EH (cell line): ENCODE data around the gene NTRK2.

Experiments
- DNase-seq: peaks from one replicate; pipeline ENCODE4 v3.0.0-alpha.2; 2015; ENCODE audit warnings: low read depth

Gene NTRK2

DNA sequence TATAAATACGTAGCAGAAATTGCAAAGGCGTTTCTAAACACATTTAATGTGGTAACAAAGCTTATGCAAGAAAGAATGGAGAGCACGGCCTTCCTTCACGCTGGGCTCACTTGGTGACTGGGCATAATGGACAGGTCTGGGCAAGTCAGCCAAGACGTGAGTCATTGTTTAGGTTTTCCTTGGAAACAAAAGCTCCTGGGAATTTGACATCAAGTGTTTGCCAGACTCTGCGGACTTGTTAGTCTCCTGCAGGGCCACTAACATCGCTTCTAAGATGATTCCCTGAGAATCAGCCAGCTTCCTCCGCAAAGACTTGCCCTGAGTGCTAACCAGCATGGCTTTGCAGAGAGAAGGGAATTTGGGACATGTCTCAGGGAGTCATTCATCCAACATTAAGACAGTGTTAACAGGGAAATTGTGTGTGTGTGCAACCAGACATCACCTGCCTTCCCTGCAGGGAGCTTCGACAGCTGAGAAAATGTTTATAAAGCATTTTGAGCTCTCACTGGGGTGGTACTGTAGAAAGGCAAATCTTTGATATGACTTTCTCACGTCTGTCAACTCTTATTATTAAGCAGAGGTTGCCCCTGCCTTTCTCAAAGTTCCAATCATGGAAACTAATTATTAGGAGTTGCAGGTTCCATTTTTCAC lies 182.5 kb downstream of the NTRK2 start:
- peak; percentile 78 for DNase-seq

DNA sequence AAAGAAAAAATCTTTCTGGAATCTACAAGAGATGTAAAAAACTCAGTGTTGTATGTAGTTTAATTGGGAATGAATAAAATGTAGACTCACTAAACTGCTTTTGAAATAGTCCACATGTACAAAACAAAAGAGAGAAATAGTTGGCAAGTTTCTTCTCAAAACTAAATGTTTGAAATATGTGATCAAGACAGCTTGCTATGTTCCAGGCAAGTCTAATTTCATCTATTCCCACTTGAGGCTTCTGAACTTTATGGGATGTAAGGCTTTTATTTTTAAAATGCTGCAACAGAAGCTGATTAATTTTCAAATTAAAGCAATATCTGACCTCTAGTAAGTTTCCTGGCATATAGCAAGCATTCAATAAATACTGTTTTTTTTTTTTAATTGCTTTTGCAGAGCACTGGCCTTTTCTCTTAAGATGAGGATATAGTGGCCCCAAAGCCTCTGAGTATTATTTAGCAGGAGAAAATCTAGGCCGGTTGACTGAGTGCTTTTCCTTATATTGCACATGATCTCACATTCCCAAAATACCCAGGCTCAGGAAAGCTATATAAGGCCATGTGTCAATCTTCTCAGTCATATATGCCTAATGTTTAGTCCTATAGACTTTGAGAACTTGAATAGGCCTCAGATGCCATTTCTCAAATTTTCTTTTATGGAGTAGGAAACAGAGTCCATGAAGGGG lies 183.2 kb downstream of the NTRK2 start:
- no peak for DNase-seq

DNA sequence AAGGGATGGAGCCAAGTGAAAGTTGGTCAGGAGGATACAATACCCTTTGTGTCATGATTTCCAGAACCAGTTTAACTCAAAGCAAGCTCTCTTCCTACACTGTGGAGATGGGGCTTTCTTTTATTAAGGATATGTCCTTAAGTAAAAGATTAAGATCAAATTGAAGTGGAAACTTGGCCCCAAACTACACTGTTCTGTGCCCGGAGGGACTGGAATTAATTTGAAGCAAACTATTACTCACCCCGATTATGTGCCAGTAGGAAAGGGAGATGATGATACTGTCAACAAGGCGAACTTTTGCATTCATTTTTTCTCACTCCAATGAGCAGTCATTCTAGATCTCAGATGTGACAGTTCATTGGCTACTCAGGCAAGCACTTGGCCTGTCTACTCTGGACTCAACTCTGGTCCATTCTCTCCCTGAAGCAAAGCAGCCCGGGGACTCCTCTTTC lies 186.7 kb downstream of the NTRK2 start:
- peak; percentile 77 for DNase-seq

DNA sequence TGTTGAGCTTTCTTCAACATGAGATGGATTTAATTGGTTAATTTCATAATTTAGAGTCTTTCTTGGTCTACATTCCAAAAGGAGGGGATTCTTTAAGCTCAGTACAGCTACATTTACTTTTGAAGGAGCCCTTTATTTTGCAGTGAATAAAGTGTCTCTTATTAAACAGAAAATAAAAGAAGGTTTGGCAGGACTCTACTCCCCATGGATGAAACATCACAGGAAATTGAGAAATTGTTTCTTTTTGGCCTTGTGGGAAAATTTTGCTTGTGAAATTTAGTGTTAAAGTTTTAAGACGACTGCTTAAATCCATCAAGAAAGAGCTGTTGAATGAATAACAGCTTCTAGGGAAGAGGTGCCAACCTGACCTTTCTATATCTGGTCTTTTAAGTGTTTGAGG lies 187.7 kb downstream of the NTRK2 start:
- peak; percentile 9 for DNase-seq

DNA sequence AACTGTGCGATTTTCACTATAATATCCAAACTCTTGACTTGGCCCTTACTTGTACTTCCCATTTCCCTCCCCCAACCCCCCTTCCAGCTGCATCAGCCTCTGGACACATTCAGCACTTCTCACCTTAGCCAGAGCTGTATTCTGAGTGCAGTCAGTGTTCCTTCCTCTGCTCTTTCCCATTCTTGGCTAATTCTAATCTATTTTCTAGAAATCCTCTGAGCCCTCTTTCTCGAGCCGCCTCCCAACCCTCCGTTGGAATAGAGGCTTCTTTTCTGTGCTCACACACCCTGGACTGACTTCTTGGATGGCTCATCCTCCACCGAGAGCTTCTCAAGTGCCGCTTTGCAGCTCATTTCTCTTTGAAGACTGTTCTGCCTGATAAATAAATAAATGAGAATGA lies 188.8 kb downstream of the NTRK2 start:
- DNase-seq = no peak

DNA sequence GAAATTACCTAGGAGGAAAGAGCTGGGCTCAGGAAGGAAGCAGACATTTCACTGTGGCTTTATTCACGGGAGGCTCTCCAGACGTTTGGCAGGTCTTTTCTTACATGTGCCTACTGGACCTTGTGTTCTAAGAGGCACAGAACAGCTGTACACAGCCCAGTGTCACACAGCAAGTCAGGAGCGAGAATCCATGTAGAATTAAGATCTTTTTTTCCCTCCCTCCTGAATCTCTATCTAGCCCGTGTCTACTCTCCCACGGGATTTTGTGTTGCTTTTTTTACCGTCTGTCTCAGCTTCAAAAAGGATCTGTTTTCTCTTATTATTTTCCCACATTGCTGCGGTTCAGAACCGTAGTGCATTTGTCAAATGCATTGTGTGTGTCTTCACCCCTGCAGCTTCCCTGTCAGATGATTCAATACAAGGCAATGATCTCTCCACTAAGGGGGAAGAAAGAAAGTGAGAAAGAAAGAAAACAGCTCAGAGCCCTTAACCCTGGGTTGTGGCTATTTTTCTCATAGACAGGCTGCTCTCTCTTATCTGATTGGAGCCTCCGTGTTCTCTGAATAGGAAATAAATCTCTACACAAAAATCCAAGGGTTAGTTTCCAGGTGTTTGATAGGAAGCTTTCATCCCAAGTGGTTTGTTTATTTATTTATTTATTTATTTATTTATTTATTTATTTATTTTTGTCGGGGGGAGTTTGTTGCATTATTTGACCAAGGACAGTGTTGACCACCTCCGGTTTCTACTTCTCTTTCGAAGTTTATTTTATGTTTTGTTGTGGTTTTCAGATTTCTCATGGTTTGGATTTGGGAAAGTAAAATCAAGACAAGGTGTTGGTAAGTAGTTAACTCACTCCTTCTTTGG lies 191.0 kb downstream of the NTRK2 start:
- DNase-seq = no peak

DNA sequence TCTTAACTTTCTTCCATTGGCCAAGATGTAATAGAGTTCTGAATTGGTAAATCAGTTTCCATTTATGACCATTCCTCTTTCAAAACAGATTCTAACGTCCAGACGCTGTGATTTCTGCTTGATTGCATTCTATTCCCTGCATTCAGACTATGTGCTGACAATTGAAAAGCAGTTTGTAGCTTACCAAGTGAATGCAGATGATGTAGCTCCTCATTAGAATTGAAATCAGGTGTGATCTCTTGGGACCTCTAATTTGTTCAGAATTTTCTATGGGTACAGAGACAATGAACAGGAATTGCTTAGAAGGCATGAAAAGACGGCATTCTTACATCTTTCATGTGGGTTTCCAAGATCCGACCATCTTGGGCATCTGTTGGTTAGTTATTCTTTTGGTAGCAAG lies 191.9 kb downstream of the NTRK2 start:
- no peak for DNase-seq

DNA sequence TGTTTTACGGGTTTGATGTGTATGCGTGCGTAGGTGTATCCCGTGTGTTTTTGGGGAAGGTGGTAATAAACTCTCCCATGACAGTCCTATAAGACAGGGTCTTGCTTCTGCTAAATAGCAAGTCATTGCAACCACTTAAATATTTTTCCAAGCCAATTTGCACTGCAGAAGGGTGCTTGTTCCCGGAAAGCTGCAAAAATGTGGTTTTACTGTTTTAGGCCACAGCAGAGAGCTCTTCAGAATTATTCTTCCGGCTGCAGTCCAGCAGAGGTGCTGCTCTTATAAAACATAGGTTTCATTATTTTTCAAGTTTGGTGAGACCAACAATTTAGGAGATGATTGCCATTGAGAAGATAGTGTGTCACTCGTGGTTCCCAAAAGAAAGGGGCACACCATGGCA lies 192.8 kb downstream of the NTRK2 start:
- no peak for DNase-seq

DNA sequence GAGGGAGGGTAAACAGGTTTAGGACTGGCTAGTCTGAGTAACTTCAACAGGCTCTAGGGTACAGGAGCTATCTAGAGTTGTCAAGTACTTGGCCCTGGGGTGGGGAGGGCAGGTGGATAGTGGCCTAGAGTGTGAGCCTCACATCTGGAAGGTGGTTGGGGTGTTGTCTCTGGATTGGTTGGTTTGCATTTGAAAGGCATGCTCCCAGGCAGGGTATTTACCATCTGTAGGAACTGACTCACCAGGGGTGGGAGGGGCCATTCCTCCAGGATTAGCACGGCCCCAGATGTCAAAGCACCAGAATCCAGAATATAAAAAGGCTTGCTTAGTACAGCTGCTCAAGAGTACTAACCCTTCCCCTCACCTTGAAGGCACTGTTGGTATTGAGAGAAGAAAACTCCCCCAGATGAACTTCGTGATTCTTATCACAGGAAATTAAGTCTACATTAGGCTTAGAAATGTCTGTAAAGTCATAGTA lies 193.3 kb downstream of the NTRK2 start:
- peak; percentile 75 for DNase-seq

DNA sequence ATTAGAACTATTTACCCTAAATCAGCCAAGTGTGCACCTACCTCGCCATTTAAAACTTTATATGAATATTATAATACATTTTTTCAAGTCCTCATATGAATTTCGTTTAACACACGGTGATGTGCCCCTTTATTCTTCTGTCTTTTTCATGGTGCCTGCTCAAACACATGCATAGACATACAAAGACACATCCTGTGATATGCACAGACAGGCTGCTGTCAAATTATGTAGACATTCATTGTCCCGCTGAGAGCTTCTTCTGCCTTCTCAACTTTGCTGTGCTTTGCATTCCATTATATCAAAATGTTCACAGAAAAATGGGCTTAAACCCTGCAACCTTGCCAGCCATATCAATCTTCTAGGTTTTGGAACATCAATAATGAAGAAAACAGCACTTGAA lies 193.8 kb downstream of the NTRK2 start:
- no peak for DNase-seq

DNA sequence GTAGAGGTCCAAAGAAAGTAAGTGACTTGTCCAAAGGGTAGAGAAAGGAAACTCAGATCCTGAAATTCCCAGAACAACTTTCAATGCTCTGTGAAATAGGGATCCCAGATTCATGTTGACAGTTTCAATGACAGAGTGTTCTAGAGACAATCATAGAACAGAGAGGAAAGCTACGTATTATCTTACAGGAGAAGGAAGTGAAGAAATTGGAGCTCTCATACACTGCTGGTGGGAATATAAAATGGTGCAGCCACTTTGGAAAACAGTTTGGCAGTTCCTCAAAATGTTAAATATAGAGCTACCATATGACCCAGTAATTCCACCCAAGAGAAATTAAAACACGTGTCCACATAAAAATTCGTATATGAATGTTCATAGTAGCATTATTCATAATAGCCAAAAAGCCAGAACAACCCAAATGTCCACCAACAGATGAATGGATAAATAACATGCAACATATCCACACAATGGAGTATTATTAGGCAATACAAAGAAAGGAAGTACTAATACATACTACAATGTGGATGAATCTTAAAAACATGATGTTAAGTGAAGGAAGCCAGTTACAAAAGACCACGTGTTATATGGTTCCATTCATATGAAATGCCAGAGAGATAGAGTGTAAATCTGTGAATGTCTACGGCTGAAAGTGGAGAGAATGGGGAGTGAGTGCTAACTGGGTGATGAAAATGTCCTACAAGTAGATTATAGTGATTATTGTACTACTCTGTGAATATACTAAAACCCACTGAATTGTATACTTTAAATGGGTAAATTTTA lies 197.1 kb downstream of the NTRK2 start:
- DNase-seq = no peak

DNA sequence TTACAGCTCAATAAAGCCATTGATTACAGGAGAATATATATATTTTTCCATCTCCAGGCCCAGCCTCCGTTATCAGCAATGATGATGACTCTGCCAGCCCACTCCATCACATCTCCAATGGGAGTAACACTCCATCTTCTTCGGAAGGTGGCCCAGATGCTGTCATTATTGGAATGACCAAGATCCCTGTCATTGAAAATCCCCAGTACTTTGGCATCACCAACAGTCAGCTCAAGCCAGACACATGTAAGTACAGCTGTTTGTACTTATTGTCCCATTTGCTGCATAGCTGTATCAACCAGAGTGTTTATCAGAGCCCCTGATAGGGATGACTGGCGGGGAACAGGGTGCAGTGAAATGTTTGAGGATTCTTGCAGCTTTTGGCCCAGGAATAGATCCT lies 197.7 kb downstream of the NTRK2 start:
- no peak for DNase-seq

DNA sequence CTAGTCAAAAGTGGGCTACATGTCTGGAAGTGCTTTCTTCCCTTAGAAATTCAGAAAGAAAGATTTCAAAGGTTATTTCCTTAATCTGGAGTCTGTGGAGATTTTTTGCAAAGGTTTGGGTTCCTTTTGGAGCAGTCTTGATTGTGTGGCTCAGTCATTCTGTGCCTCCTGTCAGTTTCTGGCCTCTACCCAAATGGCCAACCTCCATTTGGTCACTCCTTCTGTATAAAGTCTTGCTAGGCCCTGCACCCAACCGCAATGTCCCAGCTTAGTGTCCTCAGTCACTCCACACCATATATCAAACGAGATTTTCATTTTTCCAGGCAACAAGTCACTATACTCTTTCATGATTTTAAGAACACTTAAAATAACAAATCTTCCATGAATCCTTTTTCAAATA lies 199.6 kb downstream of the NTRK2 start:
- DNase-seq = no peak

DNA sequence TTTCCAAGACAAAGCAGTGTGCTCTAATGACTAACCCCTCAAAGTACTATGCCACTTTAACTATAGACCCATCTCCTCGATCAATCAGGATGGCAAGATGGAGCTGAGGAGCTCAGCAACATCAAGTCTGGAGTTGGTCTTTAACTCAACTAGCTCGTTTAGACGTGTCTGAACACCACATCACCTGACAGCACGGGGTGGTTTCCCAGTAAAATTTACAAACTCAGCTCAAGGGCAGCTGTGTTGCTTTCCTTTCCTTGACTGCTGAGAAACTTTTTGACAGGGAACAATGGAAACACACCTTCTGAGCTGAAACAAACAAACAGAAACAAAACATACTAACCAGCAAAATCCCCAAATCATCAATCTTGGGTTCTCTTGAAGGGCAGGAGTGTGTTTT lies 202.5 kb downstream of the NTRK2 start:
- no peak for DNase-seq

DNA sequence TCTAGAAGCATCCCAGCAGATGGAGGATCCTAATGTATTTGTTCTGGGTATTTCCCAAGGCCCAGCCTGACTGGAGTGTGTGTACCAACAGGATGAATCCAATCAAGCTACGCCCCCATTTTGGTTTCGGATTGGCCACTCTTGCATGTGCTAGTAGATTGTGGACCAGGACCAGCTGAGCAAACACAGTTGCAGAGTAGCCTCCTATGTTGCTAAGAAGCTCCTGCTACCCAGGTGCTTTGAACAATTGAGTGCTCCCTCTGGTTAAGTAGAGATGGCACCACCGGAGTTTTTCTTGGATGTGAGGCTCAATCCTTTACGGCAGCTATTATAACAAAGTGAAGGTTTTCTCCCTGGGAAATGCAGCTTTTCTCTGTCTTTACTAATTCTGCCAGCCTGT lies 204.5 kb downstream of the NTRK2 start:
- no peak for DNase-seq

DNA sequence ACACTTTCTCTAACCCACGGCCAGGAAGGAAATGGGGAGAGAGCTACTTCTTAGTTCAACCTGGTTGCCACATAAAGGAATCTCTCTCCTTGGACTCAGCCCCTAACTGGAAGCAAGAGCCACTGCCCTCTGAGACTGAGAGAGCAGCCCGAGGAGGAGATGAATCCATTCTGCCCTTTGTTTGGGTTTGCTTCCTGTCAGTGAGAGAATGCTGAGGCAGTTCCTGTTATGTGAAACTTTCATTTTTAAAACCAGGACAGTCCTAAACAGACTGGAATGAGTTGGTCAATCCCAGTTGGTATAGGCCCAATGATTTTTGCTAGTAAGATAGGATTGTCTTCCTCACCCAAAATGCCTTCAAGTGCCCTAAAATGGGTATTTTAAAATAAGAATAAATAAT lies 205.1 kb downstream of the NTRK2 start:
- DNase-seq = peak; percentile 45

DNA sequence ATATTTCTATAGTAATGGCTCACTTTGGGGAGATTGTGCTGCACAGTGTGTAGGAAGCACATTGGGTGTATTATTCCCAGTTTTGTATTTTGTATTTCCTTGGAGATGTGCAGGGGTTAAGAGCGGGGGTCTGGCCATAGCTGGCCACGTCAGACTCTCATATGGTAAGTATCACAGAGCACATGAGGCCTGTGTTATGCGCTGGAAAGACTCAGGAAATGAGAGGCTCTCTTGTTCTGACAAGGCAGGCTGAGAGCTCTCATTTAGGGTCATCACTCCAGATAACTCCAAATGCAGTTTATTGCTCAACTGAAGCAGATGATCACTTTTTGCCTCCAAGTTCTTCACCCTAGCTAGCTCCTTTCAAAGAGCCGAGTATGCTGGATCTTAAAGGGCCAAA lies 205.7 kb downstream of the NTRK2 start:
- no peak for DNase-seq

DNA sequence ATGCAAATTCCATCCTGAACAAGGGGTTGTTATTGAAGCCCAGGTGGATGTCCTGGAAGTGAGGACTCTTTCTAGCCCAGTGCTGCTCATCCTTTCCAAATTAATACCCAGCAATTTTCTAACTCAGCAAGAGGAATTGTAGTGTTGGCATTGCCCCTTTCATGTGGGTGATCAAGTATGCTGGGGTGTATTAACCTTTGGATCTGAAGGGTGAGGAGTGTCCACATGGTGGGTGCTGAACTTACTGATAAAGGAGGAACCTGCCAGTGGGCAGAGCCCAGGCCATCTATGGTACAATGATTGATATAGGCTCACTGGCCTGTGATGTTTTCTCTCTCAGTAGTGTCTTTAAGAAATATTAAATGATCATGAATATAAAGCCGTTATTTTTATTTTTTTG lies 210.1 kb downstream of the NTRK2 start:
- no peak for DNase-seq

DNA sequence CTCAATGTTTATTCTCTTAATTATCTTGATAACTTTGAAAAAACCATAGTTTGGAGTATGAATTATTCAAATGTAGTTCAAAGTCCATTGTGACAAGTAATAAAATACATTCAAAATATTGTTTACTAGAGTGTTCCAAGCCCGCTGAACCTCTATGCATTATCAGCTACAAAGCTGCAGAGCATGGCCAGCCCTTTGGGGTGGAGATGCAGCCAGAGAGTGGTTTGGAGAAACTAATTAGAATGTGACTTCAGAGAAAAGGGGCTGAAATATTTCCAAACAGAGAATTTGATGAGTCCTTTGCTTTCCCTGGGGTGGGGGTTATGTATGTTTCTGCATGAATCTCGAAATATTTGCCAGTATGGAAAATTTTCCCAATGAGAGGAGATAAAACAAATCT lies 211.3 kb downstream of the NTRK2 start:
- no peak for DNase-seq

DNA sequence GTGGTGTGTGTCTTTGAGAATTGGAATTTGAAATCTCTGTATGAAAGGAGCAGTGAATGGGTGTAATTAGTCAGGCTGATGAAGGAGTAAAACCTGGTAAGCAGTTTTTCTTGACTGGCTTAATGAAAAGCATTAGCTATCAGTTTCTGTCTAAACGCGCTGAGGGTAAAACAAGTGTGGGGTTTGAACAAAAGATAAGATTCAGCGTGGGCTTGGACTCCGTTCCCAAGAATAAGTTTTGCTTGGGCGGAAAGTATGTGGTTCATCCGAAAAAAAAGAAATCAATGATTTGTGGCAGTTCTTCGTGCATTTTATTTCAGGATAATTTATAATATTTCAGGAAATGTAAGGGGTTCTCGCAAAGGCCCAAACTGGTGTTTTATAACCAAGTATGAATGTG lies 217.3 kb downstream of the NTRK2 start:
- DNase-seq = no peak

DNA sequence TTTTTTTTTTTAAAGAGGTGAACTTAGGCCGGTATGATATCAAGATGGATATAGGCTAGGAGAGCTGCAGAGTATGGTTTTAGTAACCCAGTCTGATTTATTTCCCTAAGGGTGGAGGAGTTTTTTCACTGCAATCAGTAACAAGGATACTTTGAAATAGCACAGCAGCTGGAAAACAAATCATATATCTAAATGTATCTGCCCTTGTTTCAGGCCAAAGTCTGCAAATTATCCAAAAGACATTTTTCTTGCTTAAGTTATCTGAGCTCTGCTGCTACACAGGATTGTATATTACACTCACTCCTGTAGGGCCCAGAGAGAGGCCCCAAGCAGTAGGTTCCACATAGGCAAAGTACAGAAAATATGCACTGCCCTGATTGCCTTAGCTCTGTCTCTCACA lies 222.4 kb downstream of the NTRK2 start:
- no peak for DNase-seq
